ENCODE results near the gene CD82.

- TF ChIP-seq CTCF (IDR thresholded peaks at IDR 0.05) (no peak), POLR2A (IDR thresholded peaks at IDR 0.05) (no peak)
These were observed 34.8 kb downstream of the CD82 start for GRCh38 chr11:44600261-44600660.
